Measurements from ENCODE around the gene APLP2.

APLP2 gene

GRCh38 chr11:130122141-130122575, 52.5 kb downstream of the APLP2 start:
- H3K4me3 ChIP-seq (ENCODE audit: low read depth, low read length) = no peak overlapping the region
- no peak for DNase-seq (ENCODE audit: low read depth)
- TF ChIP-seq MAX (IDR thresholded peaks at IDR 0.05; ENCODE audit: low read depth, low read length) = no peak
- no peak for TF ChIP-seq POLR2A (IDR thresholded peaks at IDR 0.05; ENCODE audit: extremely low read depth, insufficient read length)
- no peak for TF ChIP-seq MYC (IDR thresholded peaks at IDR 0.05; ENCODE audit: low read depth, low read length)
- no peak for TF ChIP-seq CTCF (IDR thresholded peaks at IDR 0.05; ENCODE audit: low read depth, low read length)

GRCh38 chr11:130123414-130124040, 53.8 kb downstream of the APLP2 start:
- TF ChIP-seq MAX (IDR thresholded peaks at IDR 0.05; ENCODE audit: low read depth, low read length) = no peak
- TF ChIP-seq MYC (IDR thresholded peaks at IDR 0.05; ENCODE audit: low read depth, low read length) = no peak
- TF ChIP-seq CTCF (IDR thresholded peaks at IDR 0.05; ENCODE audit: low read depth, low read length) = no peak
- TF ChIP-seq POLR2A (IDR thresholded peaks at IDR 0.05; ENCODE audit: extremely low read depth, insufficient read length) = no peak
- H3K4me3 ChIP-seq (ENCODE audit: low read depth, low read length) = no peak overlapping the region
- no peak for DNase-seq (ENCODE audit: low read depth)

- peak; percentile 98 for DNase-seq (ENCODE audit: low read depth)
- TF ChIP-seq POLR2A (IDR thresholded peaks at IDR 0.05; ENCODE audit: extremely low read depth, insufficient read length) = no peak
- peak; percentile 11 for TF ChIP-seq CTCF (IDR thresholded peaks at IDR 0.05; ENCODE audit: low read depth, low read length)
- peak; percentile 88 for TF ChIP-seq MYC (IDR thresholded peaks at IDR 0.05; ENCODE audit: low read depth, low read length)
- TF ChIP-seq MAX (IDR thresholded peaks at IDR 0.05; ENCODE audit: low read depth, low read length) = peak; percentile 78
- peak overlapping the region; percentile 35 for H3K4me3 ChIP-seq (ENCODE audit: low read depth, low read length)
Measured at GRCh38 chr11:130124096-130124495, 54.4 kb downstream of the APLP2 start.

- TF ChIP-seq MAX (IDR thresholded peaks at IDR 0.05; ENCODE audit: low read depth, low read length) (no peak), CTCF (IDR thresholded peaks at IDR 0.05; ENCODE audit: low read depth, low read length) (no peak), MYC (IDR thresholded peaks at IDR 0.05; ENCODE audit: low read depth, low read length) (no peak), POLR2A (IDR thresholded peaks at IDR 0.05; ENCODE audit: extremely low read depth, insufficient read length) (no peak)
- DNase-seq (ENCODE audit: low read depth) = no peak
- H3K4me3 ChIP-seq (ENCODE audit: low read depth, low read length) = no peak overlapping the region
Measured at GRCh38 chr11:130125638-130126037, 55.9 kb downstream of the APLP2 start.

- no peak overlapping the region for H3K4me3 ChIP-seq (ENCODE audit: low read depth, low read length)
- TF ChIP-seq CTCF (IDR thresholded peaks at IDR 0.05; ENCODE audit: low read depth, low read length) (no peak), POLR2A (IDR thresholded peaks at IDR 0.05; ENCODE audit: extremely low read depth, insufficient read length) (no peak), MAX (IDR thresholded peaks at IDR 0.05; ENCODE audit: low read depth, low read length) (no peak), MYC (IDR thresholded peaks at IDR 0.05; ENCODE audit: low read depth, low read length) (no peak)
- no peak for DNase-seq (ENCODE audit: low read depth)
Measured at GRCh38 chr11:130126516-130126915, 56.8 kb downstream of the APLP2 start.
